Astrocyte (in vitro differentiated cells and primary cell): ENCODE measurements around the gene PPM1F. TPM values are rescaled to one million over a fixed set of nuclear protein-coding genes. Genes with fewer than 3 reads are reported as not detected.

Source experiments
- DNase-seq: peaks from one replicate; pipeline ENCODE4 v3.0.0-alpha.2; 2010; ENCODE audit warnings: low read depth
- FAIRE-seq: peaks from 2 replicates; lab custom pipeline; 2011; peaks lifted over from hg19 to GRCh38; lab: Jason Lieb, UNC
- H2AFZ ChIP-seq: 2 replicates; pipeline ENCODE4 v1.6.0; 2012; ENCODE audit warnings: low read depth, low read length, inconsistent platforms
- H3K27ac ChIP-seq: 2 replicates; pipeline ENCODE4 v1.5.1; 2011; ENCODE audit warnings: low read depth, low read length, inconsistent platforms
- H3K27me3 ChIP-seq: 2 replicates; pipeline ENCODE4 v1.6.0; 2011; ENCODE audit warnings: low read length, inconsistent platforms; ENCODE audit not compliant: insufficient read depth
- H3K36me3 ChIP-seq: 2 replicates; pipeline ENCODE4 v1.5.1; 2011; ENCODE audit warnings: low read length, inconsistent platforms; ENCODE audit not compliant: insufficient read depth
- H3K4me1 ChIP-seq: 2 replicates; pipeline ENCODE4 v1.5.1; 2011; ENCODE audit warnings: low read length, inconsistent platforms; ENCODE audit not compliant: insufficient read depth
- H3K4me2 ChIP-seq: 2 replicates; pipeline ENCODE4 v1.6.0; 2012; ENCODE audit warnings: low read length, inconsistent platforms
- H3K4me3 ChIP-seq: 2 replicates; pipeline ENCODE4 v1.5.1; 2011; ENCODE audit warnings: low read depth, mild to moderate bottlenecking, low read length, inconsistent platforms; ENCODE audit not compliant: insufficient read depth
- H3K79me2 ChIP-seq: 2 replicates; pipeline ENCODE4 v1.6.0; 2012; ENCODE audit warnings: mild to moderate bottlenecking, low read length, inconsistent platforms; ENCODE audit not compliant: insufficient read depth
- H3K9ac ChIP-seq: 2 replicates; pipeline ENCODE4 v1.6.0; 2012; ENCODE audit warnings: mild to moderate bottlenecking, low read length, inconsistent platforms
- H3K9me3 ChIP-seq: 2 replicates; pipeline ENCODE4 v1.5.1; 2012; ENCODE audit warnings: low read depth, mild to moderate bottlenecking, low read length, inconsistent platforms; ENCODE audit not compliant: insufficient read depth
- H4K20me1 ChIP-seq: 2 replicates; pipeline ENCODE4 v1.6.0; 2012; ENCODE audit warnings: low read length, inconsistent platforms; ENCODE audit not compliant: insufficient read depth
- H3K27ac Mint-ChIP-seq: one replicate; pipeline ENCODE4 v1.8.0; 2021; ENCODE audit warnings: mild to moderate bottlenecking, mixed read lengths; ENCODE audit not compliant: unreplicated experiment
- H3K27me3 Mint-ChIP-seq: one replicate; pipeline ENCODE4 v1.8.0; 2021; ENCODE audit warnings: low read depth, mixed read lengths; ENCODE audit not compliant: unreplicated experiment
- H3K36me3 Mint-ChIP-seq: one replicate; pipeline ENCODE4 v1.8.0; 2021; ENCODE audit warnings: low read depth, mixed read lengths; ENCODE audit not compliant: unreplicated experiment
- H3K4me1 Mint-ChIP-seq: one replicate; pipeline ENCODE4 v1.8.0; 2021; ENCODE audit warnings: low read depth, mixed read lengths; ENCODE audit not compliant: unreplicated experiment
- H3K4me3 Mint-ChIP-seq: one replicate; pipeline ENCODE4 v1.8.0; 2021; ENCODE audit warnings: mild to moderate bottlenecking, moderate library complexity, mixed read lengths; ENCODE audit not compliant: unreplicated experiment
- H3K9me3 Mint-ChIP-seq: one replicate; pipeline ENCODE4 v1.8.0; 2021; ENCODE audit warnings: mild to moderate bottlenecking, mixed read lengths; ENCODE audit not compliant: unreplicated experiment
- CTCF ChIP-seq: IDR thresholded peaks from 2 replicates; pipeline ENCODE4 v1.5.1; 2011; ENCODE audit warnings: low read depth, mild to moderate bottlenecking, inconsistent platforms, low read length, moderate library complexity; ENCODE audit not compliant: insufficient read depth
- EZH2 ChIP-seq: IDR thresholded peaks from 2 replicates; pipeline ENCODE4 v1.6.1; 2012; ENCODE audit warnings: mild to moderate bottlenecking, low read length, inconsistent platforms; ENCODE audit not compliant: insufficient read depth
- total RNA-seq: library from RNA; stranded (reverse); gene quantifications from 2 replicates; pipeline ENCODE4 v1.2.1, GENCODE V29; 2021

Gene PPM1F
- total RNA-seq, 1 donor from 2014 or later: 27.9 TPM

DNA sequence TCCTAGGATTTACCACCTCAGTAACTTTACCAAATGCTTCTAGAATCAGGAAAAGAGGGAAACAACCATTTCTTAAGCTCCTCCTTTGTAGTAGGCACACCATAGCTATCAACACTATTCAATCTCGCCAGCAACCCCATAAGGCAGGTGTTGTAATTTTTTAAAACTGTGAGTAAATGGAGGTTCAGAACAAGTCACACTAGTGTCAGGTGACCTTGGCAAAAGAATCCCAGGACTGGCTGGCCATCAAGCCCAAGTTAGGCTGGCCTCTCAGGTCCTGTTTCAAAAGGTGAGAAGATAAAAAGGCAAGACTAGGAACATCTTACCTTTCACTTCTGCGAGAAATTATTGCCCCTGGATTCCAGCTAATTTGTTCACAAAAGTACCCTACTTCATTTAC, 29.2 kb upstream of the PPM1F start:
- Mint-ChIP-seq H3K9me3 (no peaks in the 10 kb centered on the region), H3K36me3 (peaks cover 2% of the 10 kb centered on the region), H3K4me3 (peak overlapping the region; percentile 93), H3K27me3 (no peaks in the 10 kb centered on the region), H3K27ac (peak overlapping the region; percentile 80), H3K4me1 (peaks cover 5% of the 10 kb centered on the region)
- Histone ChIP-seq H3K4me1 (peaks cover 7% of the 10 kb centered on the region), H3K9me3 (no peaks in the 10 kb centered on the region), H4K20me1 (peaks cover 36% of the 10 kb centered on the region), H3K9ac (peak overlapping the region; percentile 91), H3K79me2 (peaks cover 49% of the 10 kb centered on the region), H3K4me2 (peak overlapping the region; percentile 91), H3K27me3 (no peaks in the 10 kb centered on the region), H3K4me3 (peak overlapping the region; percentile 80), H3K36me3 (no peaks in the 10 kb centered on the region), H3K27ac (peak overlapping the region; percentile 35), H2AFZ (peak overlapping the region; percentile 51)
- TF ChIP-seq CTCF (no peak), EZH2 (no peak)
- no peak for FAIRE-seq
- DNase-seq: no peak

- Histone ChIP-seq H2AFZ (no peak overlapping the region), H3K4me2 (no peak overlapping the region), H3K36me3 (no peaks in the 10 kb centered on the region), H3K9ac (no peak overlapping the region), H3K79me2 (peaks cover 62% of the 10 kb centered on the region), H4K20me1 (peaks cover 48% of the 10 kb centered on the region), H3K4me3 (no peak overlapping the region), H3K27me3 (no peaks in the 10 kb centered on the region), H3K9me3 (no peaks in the 10 kb centered on the region), H3K27ac (no peak overlapping the region), H3K4me1 (peaks cover 7% of the 10 kb centered on the region)
- Mint-ChIP-seq H3K27me3 (no peaks in the 10 kb centered on the region), H3K36me3 (peaks cover 2% of the 10 kb centered on the region), H3K4me3 (peak overlapping the region; percentile 57), H3K9me3 (no peaks in the 10 kb centered on the region), H3K4me1 (peaks cover 7% of the 10 kb centered on the region), H3K27ac (no peak overlapping the region)
- DNase-seq (no peak), FAIRE-seq (no peak)
- TF ChIP-seq CTCF: no peak
- no peak for TF ChIP-seq EZH2
Measured at GRCh38 chr22:21980547-21980946, 27.9 kb upstream of the PPM1F start.

GRCh38 chr22:21978564-21979386, 26.1 kb upstream of the PPM1F start:
- Histone ChIP-seq H3K79me2 (peaks cover 62% of the 10 kb centered on the region), H3K9me3 (no peaks in the 10 kb centered on the region), H3K4me1 (peaks cover 7% of the 10 kb centered on the region), H3K36me3 (peaks cover 4% of the 10 kb centered on the region), H3K4me3 (no peak overlapping the region), H3K9ac (no peak overlapping the region), H3K27ac (no peak overlapping the region), H3K27me3 (no peaks in the 10 kb centered on the region), H4K20me1 (peaks cover 63% of the 10 kb centered on the region), H2AFZ (no peak overlapping the region), H3K4me2 (no peak overlapping the region)
- Mint-ChIP-seq H3K4me1 (peaks cover 7% of the 10 kb centered on the region), H3K4me3 (no peak overlapping the region), H3K36me3 (peaks cover 2% of the 10 kb centered on the region), H3K9me3 (no peaks in the 10 kb centered on the region), H3K27ac (peak overlapping the region; percentile 26), H3K27me3 (no peaks in the 10 kb centered on the region)
- FAIRE-seq: no peak
- TF ChIP-seq EZH2 (no peak), CTCF (no peak)
- DNase-seq: no peak
